ENCODE data around the gene KCNJ6. TPM values are rescaled to one million over a fixed set of nuclear protein-coding genes. Genes with fewer than 3 reads are reported as not detected.

KCNJ6 gene
- total RNA-seq, 1 donor from 2014 or later: not detected

GRCh38 chr21:37620401-37620800 is 295.9 kb downstream of the KCNJ6 start:
- no peak for DNase-seq (ENCODE audit: low spot score)
- no peaks in the 10 kb centered on the region for H4K20me1 ChIP-seq (ENCODE audit: low read depth)
- TF ChIP-seq CTCF (IDR thresholded peaks at IDR 0.05): no peak
- TF ChIP-seq EZH2 (IDR thresholded peaks at IDR 0.05): no peak
- TF ChIP-seq EZH2phosphoT487 (IDR thresholded peaks at IDR 0.05): no peak
- H2AFZ ChIP-seq (replicated peaks): no peak overlapping the region
- no peak overlapping the region for H3K4me3 ChIP-seq
- H3K27me3 Mint-ChIP-seq (ENCODE audit: insufficient read depth, low read depth): no peaks in the 10 kb centered on the region
- no peak overlapping the region for H3K4me3 Mint-ChIP-seq
- peaks cover 34% of the 10 kb centered on the region for H3K4me1 Mint-ChIP-seq
- no peaks in the 10 kb centered on the region for H3K36me3 Mint-ChIP-seq
- H3K79me2 ChIP-seq (ENCODE audit: low read depth): no peaks in the 10 kb centered on the region
- no peak overlapping the region for H3K27ac Mint-ChIP-seq
- H3K36me3 ChIP-seq: no peaks in the 10 kb centered on the region
- no peak overlapping the region for H3K9ac ChIP-seq
- no peaks in the 10 kb centered on the region for H3K27me3 ChIP-seq
- no peaks in the 10 kb centered on the region for H3K9me3 Mint-ChIP-seq
- H3K4me2 ChIP-seq: no peak overlapping the region
- no peaks in the 10 kb centered on the region for H3F3A ChIP-seq (ENCODE audit: low read depth)
- no peaks in the 10 kb centered on the region for H3K9me3 ChIP-seq (ENCODE audit: low read depth)
- H3K4me1 ChIP-seq: peaks cover 4% of the 10 kb centered on the region
- no peak overlapping the region for H3K27ac ChIP-seq

GRCh38 chr21:37619464-37619974 is 296.7 kb downstream of the KCNJ6 start:
- Mint-ChIP-seq H3K27me3 (ENCODE audit: insufficient read depth, low read depth) (no peaks in the 10 kb centered on the region), H3K36me3 (no peaks in the 10 kb centered on the region), H3K27ac (no peak overlapping the region), H3K9me3 (no peaks in the 10 kb centered on the region), H3K4me1 (peaks cover 28% of the 10 kb centered on the region), H3K4me3 (no peak overlapping the region)
- Histone ChIP-seq H3F3A (ENCODE audit: low read depth) (no peaks in the 10 kb centered on the region), H4K20me1 (ENCODE audit: low read depth) (no peaks in the 10 kb centered on the region), H3K4me1 (peaks cover 4% of the 10 kb centered on the region), H3K36me3 (no peaks in the 10 kb centered on the region), H3K27me3 (no peaks in the 10 kb centered on the region), H3K4me3 (no peak overlapping the region), H3K9ac (no peak overlapping the region), H3K79me2 (ENCODE audit: low read depth) (no peaks in the 10 kb centered on the region), H3K4me2 (no peak overlapping the region), H3K9me3 (ENCODE audit: low read depth) (no peaks in the 10 kb centered on the region), H2AFZ (replicated peaks) (no peak overlapping the region), H3K27ac (no peak overlapping the region)
- no peak for TF ChIP-seq EZH2 (IDR thresholded peaks at IDR 0.05)
- DNase-seq (ENCODE audit: low spot score): no peak

DNA sequence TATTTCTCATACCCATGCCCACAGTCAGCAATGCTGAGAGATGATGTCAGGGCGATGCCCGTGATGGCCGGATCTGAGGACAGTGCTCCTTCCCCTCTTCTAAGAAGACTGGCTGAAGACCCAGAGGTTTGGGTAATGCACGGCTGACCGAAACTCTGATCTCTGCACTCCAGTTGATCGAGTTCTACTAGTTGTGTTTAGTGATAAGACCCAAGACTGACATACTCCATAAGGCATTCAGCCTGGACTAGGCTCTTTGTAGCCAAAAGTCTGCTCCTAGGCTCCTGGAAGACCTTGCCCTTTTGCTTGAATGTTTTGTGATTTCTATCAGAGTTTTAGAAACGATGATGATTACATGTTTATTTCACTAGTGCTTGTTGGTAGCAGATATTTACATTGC is 298.2 kb downstream of the KCNJ6 start:
- no peak overlapping the region for H2AFZ ChIP-seq (replicated peaks)
- Mint-ChIP-seq H3K36me3 (no peaks in the 10 kb centered on the region), H3K27ac (no peak overlapping the region), H3K4me3 (no peak overlapping the region), H3K9me3 (peaks cover 3% of the 10 kb centered on the region), H3K27me3 (ENCODE audit: insufficient read depth, low read depth) (peaks cover 4% of the 10 kb centered on the region), H3K4me1 (peaks cover 14% of the 10 kb centered on the region)
- no peak overlapping the region for H3K4me3 ChIP-seq
- no peak overlapping the region for H3K27ac ChIP-seq
- H3K27me3 ChIP-seq: no peaks in the 10 kb centered on the region
- TF ChIP-seq EZH2 (IDR thresholded peaks at IDR 0.05) (no peak), EZH2phosphoT487 (IDR thresholded peaks at IDR 0.05) (no peak), CTCF (IDR thresholded peaks at IDR 0.05) (no peak)
- no peaks in the 10 kb centered on the region for H3K9me3 ChIP-seq (ENCODE audit: low read depth)
- no peak for DNase-seq (ENCODE audit: low spot score)
- H3K9ac ChIP-seq: no peak overlapping the region
- no peaks in the 10 kb centered on the region for H3K36me3 ChIP-seq
- no peaks in the 10 kb centered on the region for H3K79me2 ChIP-seq (ENCODE audit: low read depth)
- H3F3A ChIP-seq (ENCODE audit: low read depth): no peaks in the 10 kb centered on the region
- no peaks in the 10 kb centered on the region for H4K20me1 ChIP-seq (ENCODE audit: low read depth)
- H3K4me1 ChIP-seq: peaks cover 3% of the 10 kb centered on the region
- H3K4me2 ChIP-seq: no peak overlapping the region

- no peak overlapping the region for H3K4me3 ChIP-seq
- TF ChIP-seq EZH2phosphoT487 (IDR thresholded peaks at IDR 0.05) (no peak), CTCF (IDR thresholded peaks at IDR 0.05) (no peak), EZH2 (IDR thresholded peaks at IDR 0.05) (no peak)
- H3K4me1 ChIP-seq: no peaks in the 10 kb centered on the region
- H3K4me1 Mint-ChIP-seq: no peaks in the 10 kb centered on the region
- H3K79me2 ChIP-seq (ENCODE audit: low read depth): no peaks in the 10 kb centered on the region
- no peak overlapping the region for H3K4me2 ChIP-seq
- H3K36me3 ChIP-seq: no peaks in the 10 kb centered on the region
- DNase-seq (ENCODE audit: low spot score): no peak
- no peak overlapping the region for H2AFZ ChIP-seq (replicated peaks)
- H4K20me1 ChIP-seq (ENCODE audit: low read depth): no peaks in the 10 kb centered on the region
- no peaks in the 10 kb centered on the region for H3K27me3 ChIP-seq
- peaks cover 6% of the 10 kb centered on the region for H3K9me3 ChIP-seq (ENCODE audit: low read depth)
- no peaks in the 10 kb centered on the region for H3F3A ChIP-seq (ENCODE audit: low read depth)
- no peak overlapping the region for H3K27ac Mint-ChIP-seq
- H3K9me3 Mint-ChIP-seq: peaks cover 3% of the 10 kb centered on the region
- H3K36me3 Mint-ChIP-seq: no peaks in the 10 kb centered on the region
- no peak overlapping the region for H3K9ac ChIP-seq
- no peak overlapping the region for H3K4me3 Mint-ChIP-seq
- H3K27ac ChIP-seq: no peak overlapping the region
- peaks cover 4% of the 10 kb centered on the region for H3K27me3 Mint-ChIP-seq (ENCODE audit: insufficient read depth, low read depth)
Measured at GRCh38 chr21:37615962-37616361, 300.3 kb downstream of the KCNJ6 start.
